GM21447 (cell line): ENCODE results near the gene NFATC2IP.
A peak's percentile ranks its signal among the peaks of the same experiment; 100 is the strongest.
"Not testable (repeated sequence)": the region's sequence is repeated elsewhere in the genome, so short reads cannot be mapped to it uniquely, and the experiment has no call there.

Source experiments
- ATAC-seq: cut with Tn5 transposase; IDR thresholded peaks from one replicate; pipeline ENCODE4 v1.9.1; 2021; ENCODE audit not compliant: unreplicated experiment

The NFATC2IP gene

DNA sequence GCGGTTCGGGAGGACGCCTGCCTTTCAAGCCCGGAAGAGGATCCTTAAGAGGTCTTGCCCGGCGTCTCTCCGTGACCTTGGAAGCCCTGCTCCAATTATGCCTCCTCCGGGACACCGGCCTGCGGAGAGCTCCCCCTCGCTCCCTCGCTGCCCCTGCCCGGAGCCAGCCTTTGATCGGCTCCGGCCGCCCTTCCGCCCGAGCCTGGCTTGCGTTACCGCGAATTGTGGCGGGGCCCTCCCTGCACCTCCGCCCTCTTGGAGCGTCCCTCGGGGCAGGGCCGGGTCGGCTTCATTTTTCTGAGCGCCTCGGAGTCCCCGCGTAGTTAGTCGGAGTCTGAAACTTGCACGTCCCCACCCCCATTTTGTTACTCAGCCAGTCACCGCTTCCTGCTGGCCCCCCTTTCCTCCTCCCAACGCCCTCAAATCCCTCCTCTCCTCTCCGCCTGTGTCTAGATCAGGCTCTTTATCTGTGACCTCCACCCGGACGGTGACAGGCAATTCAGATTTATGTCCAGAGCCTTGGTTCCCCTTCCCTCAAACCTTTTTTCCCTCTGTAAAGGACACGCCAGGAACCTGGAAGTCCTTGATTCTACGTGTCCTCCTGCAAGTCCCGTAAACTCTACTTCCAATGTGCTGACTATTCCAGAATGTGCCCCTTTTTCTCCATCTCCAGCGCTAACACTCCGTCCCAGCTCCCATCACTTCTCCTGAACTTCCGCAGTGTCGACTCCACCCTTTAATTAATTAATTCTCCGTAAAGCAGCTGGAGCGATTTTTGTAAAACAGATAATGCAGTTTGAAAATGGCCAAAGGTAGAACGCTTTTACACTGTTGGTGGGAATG, 25.1 kb upstream of the NFATC2IP start:
- peak; percentile 19 for ATAC-seq

DNA sequence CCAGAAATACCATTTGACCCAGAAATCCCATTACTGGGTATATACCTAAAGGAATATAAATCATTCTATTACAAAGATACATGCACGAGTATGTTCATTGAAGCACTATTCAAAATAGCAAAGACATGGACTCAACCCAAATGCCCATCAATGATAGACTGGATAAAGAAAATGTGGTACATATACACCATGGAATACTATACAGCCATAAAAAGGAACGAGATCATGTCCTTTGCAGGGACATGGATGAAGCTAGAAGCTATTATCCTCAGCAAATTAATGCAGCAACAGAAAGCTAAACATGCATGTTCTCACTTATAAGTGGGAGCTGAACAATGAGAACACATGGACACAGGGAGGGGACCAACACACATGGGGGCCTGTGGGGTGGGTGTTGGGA, 24.5 kb upstream of the NFATC2IP start:
- ATAC-seq, result not testable (repeated sequence)

DNA sequence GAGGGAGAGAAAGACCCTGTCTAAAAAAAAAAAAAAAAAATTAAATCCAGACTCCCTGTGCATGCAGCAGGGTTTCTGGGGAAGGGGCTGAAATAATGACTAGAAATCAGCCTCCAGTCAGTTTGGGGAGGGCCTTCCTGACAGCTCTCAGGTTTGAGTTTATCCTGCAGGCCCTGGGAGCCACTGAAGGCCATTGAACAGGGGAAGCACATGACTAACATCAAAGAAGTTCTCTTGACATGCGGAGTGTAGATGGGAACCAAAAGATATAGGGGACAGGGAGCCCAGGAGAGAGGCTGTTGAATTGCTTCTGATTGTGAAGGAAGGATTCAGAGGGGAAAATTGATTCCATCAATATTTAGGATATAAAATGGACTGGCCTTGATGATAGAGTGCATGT, 22.9 kb upstream of the NFATC2IP start:
- ATAC-seq, result no peak

DNA sequence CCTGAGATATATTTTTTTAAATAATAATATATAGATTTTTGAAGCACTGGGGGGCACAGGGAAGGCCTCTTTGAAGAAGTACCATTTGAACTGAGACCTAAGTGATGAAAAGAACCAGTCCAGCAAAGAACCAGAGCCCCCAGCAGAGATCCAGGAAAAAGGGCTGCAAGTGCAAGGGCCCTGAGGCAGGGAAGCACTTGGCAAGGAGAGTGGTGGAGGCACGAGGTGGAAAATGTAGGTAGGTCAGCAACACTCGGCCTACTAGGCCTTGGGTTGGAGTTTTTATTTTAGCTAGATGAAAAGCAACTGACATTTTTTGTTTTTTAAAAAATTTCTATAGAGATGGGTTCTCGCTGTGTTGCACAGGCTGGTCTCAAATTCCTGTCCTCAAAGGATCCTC, 20.5 kb upstream of the NFATC2IP start:
- no peak for ATAC-seq

DNA sequence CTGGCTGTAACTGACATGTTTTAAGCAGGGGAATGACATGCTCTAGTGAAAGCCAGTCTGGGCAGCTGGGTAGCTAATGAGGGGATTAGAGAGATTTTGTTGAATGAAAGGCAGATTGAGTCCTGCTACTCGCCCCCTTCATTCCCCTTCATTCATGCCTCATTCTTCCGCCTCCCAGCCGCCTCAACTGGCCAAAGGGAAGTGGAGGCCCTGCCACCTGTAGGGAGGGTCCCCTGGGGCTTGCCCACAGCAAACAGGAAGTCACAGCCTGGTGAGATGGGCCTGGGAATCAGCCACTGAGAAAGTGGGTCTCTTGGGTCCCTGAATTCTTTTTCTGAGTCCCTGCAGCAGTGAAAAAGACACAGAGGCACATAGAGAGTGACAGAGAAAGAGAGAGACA, 20.1 kb upstream of the NFATC2IP start:
- ATAC-seq, result no peak

DNA sequence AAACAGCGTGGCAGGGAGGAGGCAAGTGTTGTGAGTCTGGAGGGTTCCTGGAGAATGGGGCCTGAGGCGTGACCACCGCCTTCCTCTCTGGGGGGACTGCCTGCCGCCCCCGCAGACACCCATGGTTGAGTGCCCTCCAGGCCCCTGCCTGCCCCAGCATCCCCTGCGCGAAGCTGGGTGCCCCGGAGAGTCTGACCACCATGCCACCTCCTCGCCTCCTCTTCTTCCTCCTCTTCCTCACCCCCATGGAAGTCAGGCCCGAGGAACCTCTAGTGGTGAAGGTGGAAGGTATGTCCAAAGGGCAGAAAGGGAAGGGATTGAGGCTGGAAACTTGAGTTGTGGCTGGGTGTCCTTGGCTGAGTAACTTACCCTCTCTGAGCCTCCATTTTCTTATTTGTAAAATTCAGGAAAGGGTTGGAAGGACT, 18.9 kb upstream of the NFATC2IP start, which contains the start of gene CD19:
TSS of gene CD19 (plus strand) at position 171 of the 425 bp plus-strand sequence. CDS start at position 201, 30 bp downstream.
- ATAC-seq, result no peak

DNA sequence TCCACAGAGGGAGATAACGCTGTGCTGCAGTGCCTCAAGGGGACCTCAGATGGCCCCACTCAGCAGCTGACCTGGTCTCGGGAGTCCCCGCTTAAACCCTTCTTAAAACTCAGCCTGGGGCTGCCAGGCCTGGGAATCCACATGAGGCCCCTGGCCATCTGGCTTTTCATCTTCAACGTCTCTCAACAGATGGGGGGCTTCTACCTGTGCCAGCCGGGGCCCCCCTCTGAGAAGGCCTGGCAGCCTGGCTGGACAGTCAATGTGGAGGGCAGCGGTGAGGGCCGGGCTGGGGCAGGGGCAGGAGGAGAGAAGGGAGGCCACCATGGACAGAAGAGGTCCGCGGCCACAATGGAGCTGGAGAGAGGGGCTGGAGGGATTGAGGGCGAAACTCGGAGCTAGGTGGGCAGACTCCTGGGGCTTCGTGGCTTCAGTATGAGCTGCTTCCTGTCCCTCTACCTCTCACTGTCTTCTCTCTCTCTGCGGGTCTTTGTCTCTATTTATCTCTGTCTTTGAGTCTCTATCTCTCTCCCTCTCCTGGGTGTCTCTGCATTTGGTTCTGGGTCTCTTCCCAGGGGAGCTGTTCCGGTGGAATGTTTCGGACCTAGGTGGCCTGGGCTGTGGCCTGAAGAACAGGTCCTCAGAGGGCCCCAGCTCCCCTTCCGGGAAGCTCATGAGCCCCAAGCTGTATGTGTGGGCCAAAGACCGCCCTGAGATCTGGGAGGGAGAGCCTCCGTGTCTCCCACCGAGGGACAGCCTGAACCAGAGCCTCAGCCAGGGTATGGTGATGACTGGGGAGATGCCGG, 18.2 kb upstream of the NFATC2IP start:
- no peak for ATAC-seq

DNA sequence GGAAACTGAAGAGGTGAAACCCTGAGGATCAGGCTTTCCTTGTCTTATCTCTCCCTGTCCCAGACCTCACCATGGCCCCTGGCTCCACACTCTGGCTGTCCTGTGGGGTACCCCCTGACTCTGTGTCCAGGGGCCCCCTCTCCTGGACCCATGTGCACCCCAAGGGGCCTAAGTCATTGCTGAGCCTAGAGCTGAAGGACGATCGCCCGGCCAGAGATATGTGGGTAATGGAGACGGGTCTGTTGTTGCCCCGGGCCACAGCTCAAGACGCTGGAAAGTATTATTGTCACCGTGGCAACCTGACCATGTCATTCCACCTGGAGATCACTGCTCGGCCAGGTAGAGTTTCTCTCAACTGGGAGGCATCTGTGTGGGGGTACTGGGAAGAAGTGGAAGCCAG, 17.6 kb upstream of the NFATC2IP start:
- no peak for ATAC-seq

DNA sequence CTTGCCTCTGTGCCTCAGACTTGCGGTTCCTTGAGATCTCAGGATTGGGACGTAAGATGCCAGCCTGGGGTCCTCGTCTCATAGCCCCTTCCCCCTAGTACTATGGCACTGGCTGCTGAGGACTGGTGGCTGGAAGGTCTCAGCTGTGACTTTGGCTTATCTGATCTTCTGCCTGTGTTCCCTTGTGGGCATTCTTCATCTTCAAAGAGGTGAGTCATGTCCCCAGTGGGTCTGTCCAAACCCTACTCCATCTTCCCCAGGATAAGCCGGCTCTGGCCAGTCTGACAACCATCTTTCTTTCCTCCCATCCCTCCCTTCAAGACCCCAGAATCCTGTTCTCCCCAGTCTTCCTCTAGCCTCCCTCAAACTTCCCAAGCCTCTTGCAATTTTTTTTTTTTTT, 15.4 kb upstream of the NFATC2IP start:
- no peak for ATAC-seq

DNA sequence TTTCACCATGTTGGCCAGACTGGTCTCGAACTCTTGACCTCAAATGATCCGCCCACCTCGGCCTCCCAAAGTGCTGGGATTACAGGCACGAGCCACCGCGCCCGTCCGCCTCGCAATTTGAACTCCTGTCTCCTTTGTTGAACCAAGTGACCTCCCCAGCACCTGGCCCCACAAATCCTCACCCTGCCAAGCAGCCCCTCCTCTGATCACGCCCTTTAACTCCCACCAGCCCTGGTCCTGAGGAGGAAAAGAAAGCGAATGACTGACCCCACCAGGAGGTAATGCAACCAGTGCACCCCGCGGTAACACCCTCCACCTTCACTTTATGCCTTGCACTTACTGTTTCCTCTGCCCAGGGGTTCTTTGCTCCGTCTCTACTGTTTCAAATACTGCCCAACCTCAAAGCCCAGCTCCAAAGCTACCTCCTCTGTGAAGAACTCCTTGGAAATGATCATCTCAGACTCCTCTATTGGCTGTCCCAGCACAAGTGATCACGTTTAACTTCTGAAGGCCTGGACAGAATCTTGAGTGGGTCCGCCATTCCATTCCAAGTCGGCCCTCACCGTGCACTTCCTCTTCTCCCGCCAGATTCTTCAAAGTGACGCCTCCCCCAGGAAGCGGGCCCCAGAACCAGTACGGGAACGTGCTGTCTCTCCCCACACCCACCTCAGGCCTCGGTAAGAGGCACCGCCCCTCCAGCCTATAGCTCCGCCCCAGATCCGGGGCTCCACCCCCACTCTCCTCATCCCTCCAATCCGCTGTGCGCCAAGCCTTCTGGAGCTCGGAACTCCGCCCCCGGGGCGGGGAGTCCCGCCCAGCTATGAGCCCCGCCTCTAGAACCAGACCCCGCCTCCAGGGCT, 14.6 kb upstream of the NFATC2IP start:
- peak; percentile 71 for ATAC-seq

DNA sequence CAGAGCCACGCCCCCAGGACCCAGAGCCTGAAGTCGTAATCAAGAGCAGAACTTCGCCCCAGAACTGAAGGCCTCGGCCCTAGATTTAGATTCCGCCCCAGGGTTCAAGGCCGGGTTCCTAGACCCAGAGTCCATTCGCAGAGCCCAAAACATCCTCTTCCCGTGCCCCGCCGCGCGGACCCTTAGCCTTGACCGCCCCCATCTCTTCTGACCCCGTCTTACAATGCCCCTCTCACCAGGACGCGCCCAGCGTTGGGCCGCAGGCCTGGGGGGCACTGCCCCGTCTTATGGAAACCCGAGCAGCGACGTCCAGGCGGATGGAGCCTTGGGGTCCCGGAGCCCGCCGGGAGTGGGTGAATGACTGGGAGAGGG, 14.0 kb upstream of the NFATC2IP start:
- no peak for ATAC-seq

DNA sequence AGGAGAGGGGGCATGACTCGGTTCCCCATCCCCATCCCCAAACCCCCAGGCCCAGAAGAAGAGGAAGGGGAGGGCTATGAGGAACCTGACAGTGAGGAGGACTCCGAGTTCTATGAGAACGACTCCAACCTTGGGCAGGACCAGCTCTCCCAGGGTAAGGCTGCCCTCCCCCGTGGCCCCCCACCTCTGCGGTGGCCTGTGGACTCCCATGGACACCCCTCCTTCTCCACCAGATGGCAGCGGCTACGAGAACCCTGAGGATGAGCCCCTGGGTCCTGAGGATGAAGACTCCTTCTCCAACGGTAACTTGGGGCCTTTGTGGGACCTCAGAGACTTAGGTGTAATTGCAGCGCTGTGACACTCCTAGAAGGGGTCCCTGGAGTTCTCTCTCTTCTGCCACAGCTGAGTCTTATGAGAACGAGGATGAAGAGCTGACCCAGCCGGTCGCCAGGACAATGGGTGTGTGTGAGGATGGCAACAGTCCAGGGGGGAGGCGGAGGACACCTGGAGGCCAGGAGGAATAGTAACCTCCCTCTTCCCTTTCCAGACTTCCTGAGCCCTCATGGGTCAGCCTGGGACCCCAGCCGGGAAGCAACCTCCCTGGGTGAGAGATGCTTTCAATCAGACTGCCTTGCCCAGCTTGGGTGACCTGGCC, 13.4 kb upstream of the NFATC2IP start:
- ATAC-seq, result no peak

DNA sequence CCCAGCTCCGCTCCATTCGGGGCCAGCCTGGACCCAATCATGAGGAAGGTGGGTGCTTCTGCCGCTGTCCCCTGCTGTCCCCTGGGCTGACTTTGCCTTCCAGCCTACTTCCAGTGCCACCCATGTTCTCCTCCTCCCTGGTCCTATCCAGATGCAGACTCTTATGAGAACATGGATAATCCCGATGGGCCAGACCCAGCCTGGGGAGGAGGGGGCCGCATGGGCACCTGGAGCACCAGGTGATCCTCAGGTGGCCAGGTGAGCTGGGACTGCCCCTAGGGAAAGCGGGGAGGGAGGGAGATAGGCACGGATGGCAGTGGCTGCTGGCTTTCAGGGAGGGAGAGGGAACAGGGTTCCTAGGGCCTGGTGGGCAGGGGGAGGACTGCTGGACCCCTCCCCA, 12.0 kb upstream of the NFATC2IP start:
- ATAC-seq, result no peak

DNA sequence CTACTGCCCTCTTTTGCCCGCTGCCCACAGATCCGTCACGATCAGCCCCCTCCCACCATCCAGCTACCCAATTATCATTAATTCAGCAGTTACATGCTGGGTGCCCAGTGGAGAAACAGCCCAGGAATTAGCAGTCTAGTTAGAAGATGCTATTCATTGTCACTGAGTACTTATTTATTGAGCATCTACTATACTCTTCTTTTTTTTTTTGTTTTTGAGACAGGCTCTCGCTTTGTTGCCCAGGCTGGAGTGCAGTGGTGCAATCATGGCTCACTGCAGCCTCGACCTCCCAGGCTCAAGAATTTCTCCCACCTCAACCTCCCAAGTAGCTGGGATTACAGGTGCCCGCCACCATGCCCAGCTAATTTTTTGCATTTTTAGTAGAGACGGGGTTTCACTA, 10.9 kb upstream of the NFATC2IP start:
- ATAC-seq, result not testable (repeated sequence)

DNA sequence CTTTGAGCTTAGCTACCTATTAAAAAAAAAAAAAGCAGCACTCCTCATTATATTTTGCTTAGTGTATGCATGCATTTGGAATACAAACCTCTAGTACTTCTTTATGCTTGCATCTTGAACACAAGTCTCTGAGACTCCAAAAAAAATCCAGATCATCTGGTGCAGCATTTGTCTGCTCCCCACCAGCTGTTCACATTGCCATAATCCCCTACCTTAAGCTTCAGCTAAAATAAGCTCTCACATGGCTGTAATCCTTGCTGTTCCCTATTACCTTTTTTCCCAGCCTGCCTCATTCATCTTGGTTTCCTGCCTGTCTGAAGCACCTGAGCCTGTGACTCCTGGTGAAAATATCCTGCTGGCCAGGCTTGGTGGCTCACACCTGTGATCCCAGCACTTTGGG, 7.5 kb upstream of the NFATC2IP start:
- ATAC-seq, result no peak

DNA sequence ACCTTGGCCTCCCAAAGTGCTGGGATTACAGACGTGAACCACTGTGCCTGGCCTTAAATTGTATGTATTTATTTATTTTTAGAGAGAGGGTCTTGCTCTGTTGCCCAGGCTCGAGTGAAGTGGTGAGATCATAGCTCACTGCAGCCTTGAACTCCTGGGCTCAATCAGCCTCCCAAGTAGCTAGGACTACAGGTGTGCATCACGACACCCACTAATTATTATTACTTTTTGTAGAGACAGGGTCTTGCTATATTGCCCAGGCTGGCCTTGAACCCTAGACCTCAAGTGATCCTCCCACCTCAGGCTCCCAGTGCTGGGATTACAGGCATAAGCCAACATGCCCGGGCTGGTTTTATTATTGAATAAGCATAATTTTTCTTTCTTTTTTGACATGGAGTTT, 4.1 kb upstream of the NFATC2IP start:
- no peak for ATAC-seq

DNA sequence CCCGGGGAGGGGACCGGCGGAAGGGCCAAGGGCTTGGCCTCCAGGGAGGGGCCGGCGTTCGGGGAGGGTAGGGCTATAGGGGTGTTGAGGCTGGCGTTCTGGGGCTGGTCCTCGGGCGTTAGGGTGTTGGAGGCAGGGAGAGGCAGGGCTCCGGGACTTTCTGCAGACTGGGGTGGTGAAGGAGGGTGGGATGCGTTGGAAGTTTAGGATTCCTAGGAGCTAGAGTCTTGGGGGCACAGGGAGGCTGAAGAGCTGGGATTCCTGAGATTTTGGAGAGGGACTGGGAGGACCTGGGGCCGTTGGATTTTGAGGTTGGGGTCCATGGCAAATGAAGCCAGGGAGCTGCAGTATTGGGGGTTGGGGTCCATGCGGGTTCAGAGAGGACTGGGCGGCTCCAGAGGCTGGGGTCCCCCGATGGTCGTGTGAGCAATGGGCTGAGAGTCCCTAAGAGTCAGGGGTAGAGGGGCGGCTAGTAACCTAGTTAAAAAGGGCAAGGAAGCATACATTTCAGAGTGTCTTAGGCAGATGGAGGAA, 740 bp downstream of the NFATC2IP start:
- ATAC-seq, result no peak

DNA sequence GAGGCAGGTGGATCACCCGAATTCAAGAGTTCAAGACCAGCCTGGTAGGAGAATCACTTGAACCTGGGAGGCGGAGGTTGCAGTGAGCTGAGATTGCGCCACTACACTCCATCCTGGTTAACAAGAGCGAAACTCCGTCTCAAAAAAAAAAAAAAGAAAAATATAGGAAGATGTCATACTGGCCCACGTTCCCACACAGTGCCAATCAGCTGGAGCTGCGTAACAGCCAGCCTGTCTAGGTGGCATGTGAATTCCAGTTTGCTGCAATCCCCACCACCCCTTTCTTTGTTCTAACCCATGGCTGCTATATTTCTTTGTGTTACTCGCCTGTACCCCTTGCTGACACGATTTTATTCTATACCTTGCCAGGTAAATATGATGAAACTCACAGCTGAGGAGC, 7.5 kb downstream of the NFATC2IP start:
- ATAC-seq, result no peak

DNA sequence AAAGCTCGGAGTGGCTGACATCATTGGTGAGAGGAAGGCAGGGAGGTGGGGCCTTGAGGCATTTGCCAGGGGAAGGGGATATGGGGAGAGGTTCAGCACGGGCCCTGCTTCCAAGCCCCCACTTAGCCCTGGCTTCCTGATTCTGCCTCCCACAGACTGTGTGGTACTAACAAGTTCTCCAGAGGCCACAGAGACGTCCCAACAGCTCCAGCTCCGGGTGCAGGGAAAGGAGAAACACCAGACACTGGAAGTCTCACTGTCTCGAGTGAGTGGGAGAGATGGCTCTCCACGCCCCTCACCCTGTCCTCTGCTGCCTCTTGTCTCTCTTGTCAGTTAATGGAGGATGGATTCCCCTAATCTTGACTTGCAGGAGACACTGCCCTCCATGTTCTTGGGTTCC, 8.1 kb downstream of the NFATC2IP start:
- no peak for ATAC-seq

DNA sequence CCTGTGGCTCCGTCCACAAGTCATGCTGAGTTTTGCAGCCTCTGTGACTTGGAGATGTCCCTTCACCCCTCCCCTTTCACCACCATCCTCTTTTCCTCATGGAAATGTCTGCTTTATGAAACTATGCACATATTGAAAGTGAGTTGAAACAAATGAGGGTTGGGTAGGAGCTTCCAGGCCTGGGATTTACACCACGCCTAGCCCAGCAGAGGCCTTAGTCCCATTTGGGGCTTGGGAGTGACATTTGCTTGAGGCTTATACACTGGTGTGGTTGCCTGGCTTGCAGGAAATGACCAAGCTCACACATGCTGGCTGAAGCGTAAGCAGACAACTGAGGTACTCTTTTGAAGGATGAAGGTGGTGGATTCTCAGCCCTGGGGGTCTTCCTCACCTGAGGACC, 13.3 kb downstream of the NFATC2IP start:
- no peak for ATAC-seq

DNA sequence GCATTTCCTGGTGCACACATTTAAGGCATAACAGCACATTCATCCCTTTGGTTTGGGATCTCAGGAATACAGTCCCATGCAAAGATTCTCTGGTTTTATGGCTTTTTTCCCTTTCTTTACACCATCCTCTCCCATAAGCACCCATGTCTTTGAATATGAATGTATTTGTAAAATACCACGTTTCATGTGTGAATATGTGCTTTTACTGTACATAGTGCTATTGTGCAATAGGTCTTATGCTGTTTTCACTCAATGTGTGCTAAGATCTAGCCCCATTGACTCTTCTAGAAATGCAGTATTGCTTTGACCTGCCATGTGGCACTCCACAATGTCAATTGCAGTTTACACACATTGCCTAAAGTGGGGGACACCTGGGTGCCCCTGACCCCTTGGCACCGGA, 13.8 kb downstream of the NFATC2IP start:
- no peak for ATAC-seq
